Liver (tissue), 3 donors: ENCODE measurements around the gene GPR156.

ENCODE experiments used
- FOXA1 ChIP-seq: IDR thresholded peaks from 2 replicates; pipeline ENCODE4 v1.6.1; 2016; ENCODE audit warnings: antibody characterized with exemption
- HNF4A ChIP-seq, 2 donors: conservative IDR thresholded peaks; 2 replicates each; pipeline ENCODE4 v1.6.1; 2016; ENCODE audit warnings: antibody characterized with exemption in 2 of 2, mild to moderate bottlenecking in 2 of 2
- JUND ChIP-seq, 2 donors: IDR thresholded peaks; 2 replicates each; pipeline ENCODE4 v1.6.1; 2016; ENCODE audit warnings: antibody characterized with exemption in 2 of 2
- SP1 ChIP-seq: IDR thresholded peaks from 2 replicates; pipeline ENCODE4 v1.6.1; 2018; ENCODE audit warnings: antibody characterized with exemption, mild to moderate bottlenecking
- TAF1 ChIP-seq: conservative IDR thresholded peaks from 2 replicates; pipeline ENCODE4 v1.6.1; 2016; ENCODE audit warnings: antibody characterized with exemption, mild to moderate bottlenecking
- TF ChIP-seq, protein P1 (sequence below): fragments of 150-350 bp; IDR thresholded peaks from 2 replicates; pipeline ENCODE4 v1.5.1; 2017; ENCODE audit warnings: improper control_type of control experiment, low read depth, low read length; ENCODE audit not compliant: missing input control
- donor health status: healthy.
- donor health status: healthy.

DNA sequence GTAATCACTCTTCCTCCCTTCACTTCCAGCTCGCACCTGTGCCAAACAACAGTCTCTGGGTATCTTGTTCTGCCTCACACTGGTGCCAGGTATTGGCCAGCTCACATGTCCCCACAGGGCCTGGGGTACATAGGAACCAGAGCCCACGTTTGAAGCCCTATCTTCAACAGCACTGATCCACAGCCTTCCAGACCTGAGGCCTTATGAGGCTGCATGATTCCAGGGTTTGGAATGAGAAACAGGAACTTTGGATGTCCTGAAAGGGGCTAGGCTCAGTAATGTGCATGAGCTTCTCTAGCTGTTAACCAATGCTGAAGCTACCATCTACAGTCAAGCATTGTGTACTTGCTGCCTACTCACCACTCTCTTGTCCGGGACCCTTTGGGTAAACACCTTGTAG is 92.4 kb downstream of the GPR156 start:
- TF ChIP-seq, protein P1, sequence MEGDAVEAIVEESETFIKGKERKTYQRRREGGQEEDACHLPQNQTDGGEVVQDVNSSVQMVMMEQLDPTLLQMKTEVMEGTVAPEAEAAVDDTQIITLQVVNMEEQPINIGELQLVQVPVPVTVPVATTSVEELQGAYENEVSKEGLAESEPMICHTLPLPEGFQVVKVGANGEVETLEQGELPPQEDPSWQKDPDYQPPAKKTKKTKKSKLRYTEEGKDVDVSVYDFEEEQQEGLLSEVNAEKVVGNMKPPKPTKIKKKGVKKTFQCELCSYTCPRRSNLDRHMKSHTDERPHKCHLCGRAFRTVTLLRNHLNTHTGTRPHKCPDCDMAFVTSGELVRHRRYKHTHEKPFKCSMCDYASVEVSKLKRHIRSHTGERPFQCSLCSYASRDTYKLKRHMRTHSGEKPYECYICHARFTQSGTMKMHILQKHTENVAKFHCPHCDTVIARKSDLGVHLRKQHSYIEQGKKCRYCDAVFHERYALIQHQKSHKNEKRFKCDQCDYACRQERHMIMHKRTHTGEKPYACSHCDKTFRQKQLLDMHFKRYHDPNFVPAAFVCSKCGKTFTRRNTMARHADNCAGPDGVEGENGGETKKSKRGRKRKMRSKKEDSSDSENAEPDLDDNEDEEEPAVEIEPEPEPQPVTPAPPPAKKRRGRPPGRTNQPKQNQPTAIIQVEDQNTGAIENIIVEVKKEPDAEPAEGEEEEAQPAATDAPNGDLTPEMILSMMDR = no peak
- TF ChIP-seq HNF4A (conservative IDR thresholded peaks at IDR 0.05) = no peak
- no peak for TF ChIP-seq SP1
- no peak for TF ChIP-seq TAF1
- TF ChIP-seq JUND (IDR thresholded peaks at IDR 0.05) = no peak
- no peak for TF ChIP-seq FOXA1
